Astrocyte (in vitro differentiated cells and primary cell): ENCODE results near the gene PRKAG3. TPM values are rescaled to one million over a fixed set of nuclear protein-coding genes. Genes with fewer than 3 reads are reported as not detected.

ENCODE experiments used
- DNase-seq: peaks from one replicate; pipeline ENCODE4 v3.0.0-alpha.2; 2010; ENCODE audit warnings: low read depth
- FAIRE-seq: peaks from 2 replicates; lab custom pipeline; 2011; peaks lifted over from hg19 to GRCh38; lab: Jason Lieb, UNC
- H2AFZ ChIP-seq: 2 replicates; pipeline ENCODE4 v1.6.0; 2012; ENCODE audit warnings: low read depth, low read length, inconsistent platforms
- H3K27ac ChIP-seq: 2 replicates; pipeline ENCODE4 v1.5.1; 2011; ENCODE audit warnings: low read depth, low read length, inconsistent platforms
- H3K27me3 ChIP-seq: 2 replicates; pipeline ENCODE4 v1.6.0; 2011; ENCODE audit warnings: low read length, inconsistent platforms; ENCODE audit not compliant: insufficient read depth
- H3K36me3 ChIP-seq: 2 replicates; pipeline ENCODE4 v1.5.1; 2011; ENCODE audit warnings: low read length, inconsistent platforms; ENCODE audit not compliant: insufficient read depth
- H3K4me1 ChIP-seq: 2 replicates; pipeline ENCODE4 v1.5.1; 2011; ENCODE audit warnings: low read length, inconsistent platforms; ENCODE audit not compliant: insufficient read depth
- H3K4me2 ChIP-seq: 2 replicates; pipeline ENCODE4 v1.6.0; 2012; ENCODE audit warnings: low read length, inconsistent platforms
- H3K4me3 ChIP-seq: 2 replicates; pipeline ENCODE4 v1.5.1; 2011; ENCODE audit warnings: low read depth, mild to moderate bottlenecking, low read length, inconsistent platforms; ENCODE audit not compliant: insufficient read depth
- H3K79me2 ChIP-seq: 2 replicates; pipeline ENCODE4 v1.6.0; 2012; ENCODE audit warnings: mild to moderate bottlenecking, low read length, inconsistent platforms; ENCODE audit not compliant: insufficient read depth
- H3K9ac ChIP-seq: 2 replicates; pipeline ENCODE4 v1.6.0; 2012; ENCODE audit warnings: mild to moderate bottlenecking, low read length, inconsistent platforms
- H3K9me3 ChIP-seq: 2 replicates; pipeline ENCODE4 v1.5.1; 2012; ENCODE audit warnings: low read depth, mild to moderate bottlenecking, low read length, inconsistent platforms; ENCODE audit not compliant: insufficient read depth
- H4K20me1 ChIP-seq: 2 replicates; pipeline ENCODE4 v1.6.0; 2012; ENCODE audit warnings: low read length, inconsistent platforms; ENCODE audit not compliant: insufficient read depth
- H3K27ac Mint-ChIP-seq: one replicate; pipeline ENCODE4 v1.8.0; 2021; ENCODE audit warnings: mild to moderate bottlenecking, mixed read lengths; ENCODE audit not compliant: unreplicated experiment
- H3K27me3 Mint-ChIP-seq: one replicate; pipeline ENCODE4 v1.8.0; 2021; ENCODE audit warnings: low read depth, mixed read lengths; ENCODE audit not compliant: unreplicated experiment
- H3K36me3 Mint-ChIP-seq: one replicate; pipeline ENCODE4 v1.8.0; 2021; ENCODE audit warnings: low read depth, mixed read lengths; ENCODE audit not compliant: unreplicated experiment
- H3K4me1 Mint-ChIP-seq: one replicate; pipeline ENCODE4 v1.8.0; 2021; ENCODE audit warnings: low read depth, mixed read lengths; ENCODE audit not compliant: unreplicated experiment
- H3K4me3 Mint-ChIP-seq: one replicate; pipeline ENCODE4 v1.8.0; 2021; ENCODE audit warnings: mild to moderate bottlenecking, moderate library complexity, mixed read lengths; ENCODE audit not compliant: unreplicated experiment
- H3K9me3 Mint-ChIP-seq: one replicate; pipeline ENCODE4 v1.8.0; 2021; ENCODE audit warnings: mild to moderate bottlenecking, mixed read lengths; ENCODE audit not compliant: unreplicated experiment
- CTCF ChIP-seq: IDR thresholded peaks from 2 replicates; pipeline ENCODE4 v1.5.1; 2011; ENCODE audit warnings: low read depth, mild to moderate bottlenecking, inconsistent platforms, low read length, moderate library complexity; ENCODE audit not compliant: insufficient read depth
- EZH2 ChIP-seq: IDR thresholded peaks from 2 replicates; pipeline ENCODE4 v1.6.1; 2012; ENCODE audit warnings: mild to moderate bottlenecking, low read length, inconsistent platforms; ENCODE audit not compliant: insufficient read depth
- total RNA-seq: library from RNA; stranded (reverse); gene quantifications from 2 replicates; pipeline ENCODE4 v1.2.1, GENCODE V29; 2021

Gene PRKAG3
- total RNA-seq, 1 donor from 2014 or later = not detected

- TF ChIP-seq EZH2 (no peak), CTCF (no peak)
- no peaks in the 10 kb centered on the region for H3K36me3 ChIP-seq
- peak overlapping the region; percentile 78 for H3K9ac ChIP-seq
- peaks cover 12% of the 10 kb centered on the region for H3K4me1 ChIP-seq
- peaks cover 18% of the 10 kb centered on the region for H3K27me3 Mint-ChIP-seq
- H3K27me3 ChIP-seq = peaks cover 4% of the 10 kb centered on the region
- H3K27ac ChIP-seq = no peak overlapping the region
- peaks cover 10% of the 10 kb centered on the region for H3K36me3 Mint-ChIP-seq
- peaks cover 10% of the 10 kb centered on the region for H3K9me3 Mint-ChIP-seq
- peak overlapping the region; percentile 51 for H3K4me3 ChIP-seq
- peak overlapping the region; percentile 82 for H2AFZ ChIP-seq
- no peak overlapping the region for H3K27ac Mint-ChIP-seq
- H3K9me3 ChIP-seq = peaks cover 3% of the 10 kb centered on the region
- DNase-seq (no peak), FAIRE-seq (no peak)
- peak overlapping the region; percentile 90 for H3K4me2 ChIP-seq
- H3K4me3 Mint-ChIP-seq = peak overlapping the region; percentile 79
- H4K20me1 ChIP-seq = no peaks in the 10 kb centered on the region
- H3K4me1 Mint-ChIP-seq = no peaks in the 10 kb centered on the region
- no peaks in the 10 kb centered on the region for H3K79me2 ChIP-seq
Observed at GRCh38 chr2:218780851-218781690, 50.5 kb downstream of the PRKAG3 start.

- Mint-ChIP-seq H3K9me3 (peaks cover 15% of the 10 kb centered on the region), H3K36me3 (peaks cover 15% of the 10 kb centered on the region), H3K27ac (no peak overlapping the region), H3K4me1 (no peaks in the 10 kb centered on the region), H3K4me3 (no peak overlapping the region), H3K27me3 (peaks cover 18% of the 10 kb centered on the region)
- no peak overlapping the region for H2AFZ ChIP-seq
- H3K27me3 ChIP-seq = peaks cover 4% of the 10 kb centered on the region
- H3K9me3 ChIP-seq = peaks cover 3% of the 10 kb centered on the region
- peaks cover 12% of the 10 kb centered on the region for H3K4me1 ChIP-seq
- H3K36me3 ChIP-seq = no peaks in the 10 kb centered on the region
- DNase-seq (no peak), FAIRE-seq (no peak)
- H3K9ac ChIP-seq = no peak overlapping the region
- no peak overlapping the region for H3K27ac ChIP-seq
- H3K4me3 ChIP-seq = no peak overlapping the region
- H3K4me2 ChIP-seq = no peak overlapping the region
- TF ChIP-seq EZH2 (no peak), CTCF (no peak)
- H4K20me1 ChIP-seq = no peaks in the 10 kb centered on the region
- no peaks in the 10 kb centered on the region for H3K79me2 ChIP-seq
Observed at GRCh38 chr2:218780046-218780445, 51.6 kb downstream of the PRKAG3 start.
